UCSD-AML1 (cell line): ENCODE measurements around the gene ETV6.

ENCODE experiments used
- DNase-seq: peaks from one replicate; lab custom pipeline; 2025; ENCODE audit not compliant: unreplicated experiment; lab: John Stamatoyannopoulos, UW

Gene ETV6

GRCh38 chr12:11823593-11823992, 174.1 kb downstream of the ETV6 start:
- no peak for DNase-seq

GRCh38 chr12:11824069-11824468, 174.6 kb downstream of the ETV6 start:
- no peak for DNase-seq

- DNase-seq: no peak
Measured at GRCh38 chr12:11824736-11825135, 175.3 kb downstream of the ETV6 start.

GRCh38 chr12:11825278-11825677, 175.8 kb downstream of the ETV6 start:
- DNase-seq: no peak

GRCh38 chr12:11826574-11826973, 177.1 kb downstream of the ETV6 start:
- no peak for DNase-seq

- no peak for DNase-seq
Measured at GRCh38 chr12:11827091-11828061, 177.9 kb downstream of the ETV6 start.

- DNase-seq: no peak
Measured at GRCh38 chr12:11829764-11830194, 180.3 kb downstream of the ETV6 start.

GRCh38 chr12:11830307-11830801, 180.9 kb downstream of the ETV6 start:
- DNase-seq: no peak

- DNase-seq: no peak
Measured at GRCh38 chr12:11832093-11832492, 182.6 kb downstream of the ETV6 start.

GRCh38 chr12:11833174-11833895, 183.9 kb downstream of the ETV6 start:
- DNase-seq: no peak

GRCh38 chr12:11834104-11834812, 184.8 kb downstream of the ETV6 start:
- DNase-seq: no peak

- no peak for DNase-seq
Measured at GRCh38 chr12:11834931-11835330, 185.5 kb downstream of the ETV6 start.

GRCh38 chr12:11836282-11837151, 187.0 kb downstream of the ETV6 start:
- peak; percentile 50 for DNase-seq

- DNase-seq: no peak
Measured at GRCh38 chr12:11837216-11837934, 187.9 kb downstream of the ETV6 start.

- no peak for DNase-seq
Measured at GRCh38 chr12:11838403-11838802, 188.9 kb downstream of the ETV6 start.

- DNase-seq: peak; percentile 46
Measured at GRCh38 chr12:11839091-11839641, 189.7 kb downstream of the ETV6 start.

GRCh38 chr12:11840366-11840765, 190.9 kb downstream of the ETV6 start:
- no peak for DNase-seq

- DNase-seq: no peak
Measured at GRCh38 chr12:11846488-11846887, 197.0 kb downstream of the ETV6 start.

- no peak for DNase-seq
Measured at GRCh38 chr12:11847539-11847938, 198.1 kb downstream of the ETV6 start.
